Measurements from ENCODE around the gene DDX19B.

- peak; percentile 10 for TF ChIP-seq CTCF (IDR thresholded peaks at IDR 0.05)
- no peak for TF ChIP-seq EZH2 (IDR thresholded peaks at IDR 0.05; ENCODE audit: borderline replicate concordance, insufficient read depth, low read depth, low read length, poor library complexity, severe bottlenecking)
These were observed at the start of gene DDX19B for GRCh38 chr16:70298988-70299938.
